ENCODE measurements around the gene RPL14.
"Not testable (repeated sequence)": the region's sequence is repeated elsewhere in the genome, so short reads cannot be mapped to it uniquely, and the experiment has no call there.

Gene RPL14

GRCh38 chr3:40453933-40454332, 3.2 kb upstream of the RPL14 start:
- peak overlapping the region; percentile 40 for H3K4me3 Mint-ChIP-seq
- H3K36me3 Mint-ChIP-seq, result peaks cover 11% of the 10 kb centered on the region
- H3K4me1 Mint-ChIP-seq, result peaks cover 36% of the 10 kb centered on the region
- no peaks in the 10 kb centered on the region for H3K27me3 Mint-ChIP-seq
- no peak overlapping the region for H3K27ac Mint-ChIP-seq
- no peaks in the 10 kb centered on the region for H3K9me3 Mint-ChIP-seq

DNA sequence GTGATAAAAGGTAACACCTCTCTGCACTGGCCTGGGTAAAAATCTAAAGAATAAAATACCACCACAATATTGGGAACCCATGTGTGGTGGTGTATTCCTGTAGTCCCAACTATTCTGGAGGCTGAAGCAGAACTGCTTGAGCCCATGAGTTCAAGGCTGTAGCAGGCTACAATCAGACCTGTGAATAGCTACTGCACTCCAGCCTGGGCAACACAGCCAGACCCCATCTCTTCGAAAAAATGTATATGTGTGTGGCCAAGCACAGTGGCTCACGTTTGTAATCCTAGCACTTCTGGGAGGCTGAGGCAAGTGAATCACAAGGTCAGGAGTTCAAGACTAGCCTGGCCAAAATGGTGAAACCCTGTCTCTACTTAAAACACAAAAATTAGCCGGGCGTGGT, 1.8 kb upstream of the RPL14 start:
- peaks cover 17% of the 10 kb centered on the region for H3K36me3 Mint-ChIP-seq
- H3K27ac Mint-ChIP-seq, result peak overlapping the region; percentile 96
- peaks cover 44% of the 10 kb centered on the region for H3K4me1 Mint-ChIP-seq
- H3K4me3 Mint-ChIP-seq, result peak overlapping the region; percentile 93
- H3K27me3 Mint-ChIP-seq, result no peaks in the 10 kb centered on the region
- H3K9me3 Mint-ChIP-seq, result no peaks in the 10 kb centered on the region

DNA sequence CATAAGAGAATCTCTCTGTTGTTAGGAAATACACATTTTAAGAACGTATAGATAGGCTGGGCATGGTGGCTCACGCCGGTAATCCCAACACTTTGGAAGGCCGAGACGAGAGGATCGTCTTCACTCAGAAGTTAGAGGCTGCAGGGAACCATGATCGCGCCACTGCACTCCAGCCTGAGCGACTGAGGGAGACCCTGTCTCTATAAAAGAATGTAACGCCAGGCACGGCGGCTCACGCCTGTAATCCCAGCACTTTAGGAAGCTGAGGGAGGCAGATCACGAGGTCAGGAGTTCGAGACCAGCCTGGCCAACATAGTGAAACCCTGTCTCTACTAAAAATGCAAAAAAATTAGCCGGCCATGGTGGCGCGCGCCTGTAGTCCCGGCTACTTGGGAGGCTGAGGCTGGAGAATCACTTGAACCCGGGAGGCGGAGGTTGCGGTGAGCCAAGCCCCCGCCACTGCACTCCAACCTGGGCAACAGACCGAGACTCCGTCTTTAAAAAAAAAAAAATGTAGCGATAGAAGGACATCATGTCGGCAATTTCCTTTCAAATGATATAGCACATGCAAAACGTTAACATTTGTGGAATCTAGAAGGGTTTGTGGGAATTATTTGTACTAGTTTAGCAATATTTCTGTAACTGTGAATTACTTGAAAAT, 730 bp upstream of the RPL14 start:
- H3K4me1 Mint-ChIP-seq, result peaks cover 52% of the 10 kb centered on the region
- peaks cover 23% of the 10 kb centered on the region for H3K36me3 Mint-ChIP-seq
- H3K27me3 Mint-ChIP-seq, result no peaks in the 10 kb centered on the region
- H3K27ac Mint-ChIP-seq, result peak overlapping the region; percentile 96
- H3K9me3 Mint-ChIP-seq, result no peaks in the 10 kb centered on the region
- H3K4me3 Mint-ChIP-seq, result peak overlapping the region; percentile 93

DNA sequence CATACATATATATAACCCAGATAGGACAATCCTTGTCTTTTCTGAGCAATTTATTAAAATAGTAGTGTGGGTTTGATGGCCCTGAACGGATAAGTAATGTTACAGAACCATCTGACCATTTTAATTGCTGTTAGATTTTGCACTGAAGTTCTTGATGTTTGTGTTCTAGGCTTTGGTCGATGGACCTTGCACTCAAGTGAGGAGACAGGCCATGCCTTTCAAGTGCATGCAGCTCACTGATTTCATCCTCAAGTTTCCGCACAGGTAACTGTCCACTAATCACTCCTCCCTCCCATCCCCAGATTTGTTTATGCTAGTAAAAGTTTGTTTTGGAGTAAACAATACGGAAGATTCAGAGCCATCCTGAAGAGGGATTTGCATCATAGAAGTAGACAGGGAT, 1.3 kb downstream of the RPL14 start:
- H3K36me3 Mint-ChIP-seq, result peaks cover 31% of the 10 kb centered on the region
- H3K9me3 Mint-ChIP-seq, result no peaks in the 10 kb centered on the region
- H3K4me1 Mint-ChIP-seq, result peaks cover 49% of the 10 kb centered on the region
- H3K27me3 Mint-ChIP-seq, result no peaks in the 10 kb centered on the region
- H3K4me3 Mint-ChIP-seq, result peak overlapping the region; percentile 93
- peak overlapping the region; percentile 98 for H3K27ac Mint-ChIP-seq

- H3K36me3 Mint-ChIP-seq, result peaks cover 47% of the 10 kb centered on the region
- H3K27ac Mint-ChIP-seq, result peak overlapping the region; percentile 83
- H3K9me3 Mint-ChIP-seq, H3K27me3 Mint-ChIP-seq: not testable (repeated sequence)
- H3K4me3 Mint-ChIP-seq, result peak overlapping the region; percentile 76
- peaks cover 61% of the 10 kb centered on the region for H3K4me1 Mint-ChIP-seq
Observed at GRCh38 chr3:40460481-40460880, 3.3 kb downstream of the RPL14 start.

DNA sequence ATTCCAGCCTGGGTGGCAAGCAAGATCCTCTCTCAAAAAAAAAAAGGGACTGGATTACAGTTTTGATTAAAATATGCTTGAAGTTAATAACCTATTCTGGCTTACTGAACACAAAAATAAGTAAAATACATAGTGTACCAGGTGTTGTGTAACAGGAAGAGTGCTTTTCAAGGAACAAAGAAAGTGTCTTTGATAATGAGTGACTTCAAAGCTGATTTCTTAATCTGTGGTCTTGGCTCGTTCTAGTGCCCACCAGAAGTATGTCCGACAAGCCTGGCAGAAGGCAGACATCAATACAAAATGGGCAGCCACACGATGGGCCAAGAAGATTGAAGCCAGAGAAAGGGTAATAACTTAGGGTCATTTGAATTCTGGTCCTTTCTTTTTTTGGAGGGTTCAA, 4.0 kb downstream of the RPL14 start:
- Mint-ChIP-seq H3K9me3 (no peaks in the 10 kb centered on the region), H3K4me3 (peak overlapping the region; percentile 66), H3K36me3 (peaks cover 49% of the 10 kb centered on the region), H3K27me3 (no peaks in the 10 kb centered on the region), H3K4me1 (peaks cover 58% of the 10 kb centered on the region), H3K27ac (peak overlapping the region; percentile 76)

GRCh38 chr3:40462838-40463237, 5.7 kb downstream of the RPL14 start:
- Mint-ChIP-seq H3K4me1 (peaks cover 57% of the 10 kb centered on the region), H3K36me3 (peaks cover 49% of the 10 kb centered on the region)
- H3K27me3 Mint-ChIP-seq, H3K9me3 Mint-ChIP-seq, H3K27ac Mint-ChIP-seq, H3K4me3 Mint-ChIP-seq: not testable (repeated sequence)

DNA sequence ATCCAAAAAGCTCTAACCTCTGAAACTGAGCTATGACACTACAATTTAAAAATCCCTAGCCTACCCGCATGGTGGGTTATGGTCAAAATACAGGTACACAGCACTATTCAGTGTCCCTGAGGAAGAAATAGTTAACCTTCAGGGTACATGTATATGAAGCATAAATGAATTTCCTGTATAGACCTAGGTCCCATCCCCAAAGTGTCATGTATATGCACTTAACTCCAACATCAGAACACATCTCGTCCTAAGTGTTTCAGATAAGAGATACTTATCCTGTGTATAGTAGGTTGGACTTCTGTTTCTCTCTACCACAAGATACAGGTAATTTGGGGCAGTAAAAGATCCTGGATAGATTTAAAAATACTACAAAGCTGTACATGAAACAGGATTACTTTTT, 6.4 kb downstream of the RPL14 start:
- Mint-ChIP-seq H3K9me3 (no peaks in the 10 kb centered on the region), H3K27me3 (no peaks in the 10 kb centered on the region), H3K36me3 (peaks cover 42% of the 10 kb centered on the region), H3K4me3 (peak overlapping the region; percentile 39), H3K4me1 (peaks cover 51% of the 10 kb centered on the region), H3K27ac (no peak overlapping the region)

DNA sequence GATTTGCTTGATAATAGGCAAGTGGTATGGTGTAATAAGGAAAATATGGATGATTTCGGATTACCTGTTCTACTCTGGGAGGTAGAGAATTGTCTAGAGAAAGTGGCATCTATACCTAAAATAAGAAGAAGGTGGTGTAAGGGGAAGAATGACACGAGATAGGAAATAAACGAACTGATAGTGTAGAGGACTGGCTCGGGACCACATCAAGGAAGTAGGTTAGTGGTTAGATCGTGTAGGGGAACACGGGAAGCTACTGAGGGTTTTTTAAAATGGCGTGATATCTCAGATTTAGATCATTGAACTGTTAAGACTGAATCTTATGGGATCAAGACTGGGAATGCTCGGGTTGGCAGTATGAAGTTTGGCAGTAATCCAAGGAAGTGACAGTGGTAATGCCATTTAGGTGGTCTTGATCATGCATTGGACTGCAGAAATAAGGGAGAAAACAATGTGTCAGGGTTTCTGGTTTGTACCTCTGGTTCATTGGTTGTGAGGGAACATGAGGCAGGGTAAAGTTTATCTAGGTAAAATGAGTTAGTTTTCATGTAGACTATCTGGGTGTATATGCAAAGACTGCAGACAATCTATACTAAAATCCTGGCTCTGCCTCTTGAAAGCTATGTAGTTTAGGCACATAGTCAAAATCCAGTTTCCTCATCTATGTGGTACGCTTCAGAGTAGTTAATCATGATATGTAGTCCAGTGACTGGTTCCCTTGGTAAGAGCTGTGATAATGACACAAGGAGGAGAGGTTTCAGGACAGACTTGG, 7.4 kb downstream of the RPL14 start:
- peaks cover 45% of the 10 kb centered on the region for H3K4me1 Mint-ChIP-seq
- H3K9me3 Mint-ChIP-seq, result no peaks in the 10 kb centered on the region
- H3K4me3 Mint-ChIP-seq, result peak overlapping the region; percentile 15
- peaks cover 37% of the 10 kb centered on the region for H3K36me3 Mint-ChIP-seq
- peak overlapping the region; percentile 87 for H3K27ac Mint-ChIP-seq
- no peaks in the 10 kb centered on the region for H3K27me3 Mint-ChIP-seq

- no peaks in the 10 kb centered on the region for H3K9me3 Mint-ChIP-seq
- peaks cover 44% of the 10 kb centered on the region for H3K4me1 Mint-ChIP-seq
- peaks cover 37% of the 10 kb centered on the region for H3K36me3 Mint-ChIP-seq
- H3K27me3 Mint-ChIP-seq, result no peaks in the 10 kb centered on the region
- no peak overlapping the region for H3K4me3 Mint-ChIP-seq
- peak overlapping the region; percentile 87 for H3K27ac Mint-ChIP-seq
Observed at GRCh38 chr3:40465111-40465407, 7.9 kb downstream of the RPL14 start.

DNA sequence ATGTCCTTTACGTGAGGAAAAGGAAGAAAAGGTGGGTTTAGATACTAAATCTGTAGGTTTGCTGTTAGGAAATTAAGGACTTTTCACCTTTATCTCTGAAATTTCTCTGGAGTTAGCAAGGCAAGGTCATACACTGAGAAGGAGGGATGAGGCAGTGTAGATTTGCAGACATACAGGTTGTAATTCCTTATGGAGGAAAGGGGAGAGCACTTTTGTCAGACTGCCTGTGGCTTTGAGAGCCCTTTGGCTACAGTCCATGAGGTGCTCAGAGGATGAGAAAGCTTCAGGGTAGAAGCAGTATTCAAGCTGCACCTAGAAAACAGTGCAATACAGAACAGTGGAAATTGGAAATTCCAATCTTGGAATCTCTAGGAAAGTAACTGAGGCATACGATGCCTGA, 8.3 kb downstream of the RPL14 start:
- no peak overlapping the region for H3K4me3 Mint-ChIP-seq
- peaks cover 33% of the 10 kb centered on the region for H3K36me3 Mint-ChIP-seq
- H3K27me3 Mint-ChIP-seq, result no peaks in the 10 kb centered on the region
- H3K4me1 Mint-ChIP-seq, result peaks cover 40% of the 10 kb centered on the region
- H3K27ac Mint-ChIP-seq, result peak overlapping the region; percentile 87
- no peaks in the 10 kb centered on the region for H3K9me3 Mint-ChIP-seq

GRCh38 chr3:40468018-40468417, 10.9 kb downstream of the RPL14 start:
- Mint-ChIP-seq H3K9me3 (no peaks in the 10 kb centered on the region), H3K36me3 (peaks cover 23% of the 10 kb centered on the region), H3K27ac (no peak overlapping the region), H3K4me3 (no peak overlapping the region), H3K27me3 (no peaks in the 10 kb centered on the region), H3K4me1 (peaks cover 26% of the 10 kb centered on the region)

- H3K27ac Mint-ChIP-seq, result no peak overlapping the region
- H3K4me1 Mint-ChIP-seq, result no peaks in the 10 kb centered on the region
- no peak overlapping the region for H3K4me3 Mint-ChIP-seq
- no peaks in the 10 kb centered on the region for H3K9me3 Mint-ChIP-seq
- no peaks in the 10 kb centered on the region for H3K27me3 Mint-ChIP-seq
- peaks cover 2% of the 10 kb centered on the region for H3K36me3 Mint-ChIP-seq
Observed at GRCh38 chr3:40470701-40471100, 13.6 kb downstream of the RPL14 start.

GRCh38 chr3:40476478-40477470, 19.6 kb downstream of the RPL14 start, which contains the start of gene ZNF619:
Gene ZNF619 (plus strand): TSS chr3:40477122. CDS start chr3:40477980, 858 bp downstream.
- peaks cover 3% of the 10 kb centered on the region for H3K36me3 Mint-ChIP-seq
- H3K27me3 Mint-ChIP-seq, result no peaks in the 10 kb centered on the region
- peak within 1 kb of the TSS; percentile 94 for H3K27ac Mint-ChIP-seq
- H3K4me1 Mint-ChIP-seq, result peaks cover 33% of the 10 kb centered on the region
- no peaks in the 10 kb centered on the region for H3K9me3 Mint-ChIP-seq
- H3K4me3 Mint-ChIP-seq, result peak within 1 kb of the TSS; percentile 85

- Mint-ChIP-seq H3K27ac (peak overlapping the region; percentile 82), H3K36me3 (peaks cover 9% of the 10 kb centered on the region), H3K27me3 (no peaks in the 10 kb centered on the region), H3K4me3 (peak overlapping the region; percentile 85), H3K9me3 (no peaks in the 10 kb centered on the region), H3K4me1 (peaks cover 39% of the 10 kb centered on the region)
Observed at GRCh38 chr3:40477666-40478065, 20.5 kb downstream of the RPL14 start.

All from activated naive CD4-positive, alpha-beta T cell treated with anti-CD3 and anti-CD28 coated beads, Interleukin-2, amount 50 U/mL, for 24 hours (primary cell).